Measurements from ENCODE around the gene PRKAR1B.

GRCh38 chr7:604001-604883 is 122.8 kb downstream of the PRKAR1B start:
- TF ChIP-seq, protein P1, sequence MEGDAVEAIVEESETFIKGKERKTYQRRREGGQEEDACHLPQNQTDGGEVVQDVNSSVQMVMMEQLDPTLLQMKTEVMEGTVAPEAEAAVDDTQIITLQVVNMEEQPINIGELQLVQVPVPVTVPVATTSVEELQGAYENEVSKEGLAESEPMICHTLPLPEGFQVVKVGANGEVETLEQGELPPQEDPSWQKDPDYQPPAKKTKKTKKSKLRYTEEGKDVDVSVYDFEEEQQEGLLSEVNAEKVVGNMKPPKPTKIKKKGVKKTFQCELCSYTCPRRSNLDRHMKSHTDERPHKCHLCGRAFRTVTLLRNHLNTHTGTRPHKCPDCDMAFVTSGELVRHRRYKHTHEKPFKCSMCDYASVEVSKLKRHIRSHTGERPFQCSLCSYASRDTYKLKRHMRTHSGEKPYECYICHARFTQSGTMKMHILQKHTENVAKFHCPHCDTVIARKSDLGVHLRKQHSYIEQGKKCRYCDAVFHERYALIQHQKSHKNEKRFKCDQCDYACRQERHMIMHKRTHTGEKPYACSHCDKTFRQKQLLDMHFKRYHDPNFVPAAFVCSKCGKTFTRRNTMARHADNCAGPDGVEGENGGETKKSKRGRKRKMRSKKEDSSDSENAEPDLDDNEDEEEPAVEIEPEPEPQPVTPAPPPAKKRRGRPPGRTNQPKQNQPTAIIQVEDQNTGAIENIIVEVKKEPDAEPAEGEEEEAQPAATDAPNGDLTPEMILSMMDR (conservative IDR thresholded peaks at IDR 0.05), result no peak
- no peak for TF ChIP-seq ZFX (IDR thresholded peaks at IDR 0.05)

Measured in C4-2B (cell line).